ENCODE results near the gene OR2W3.

Gene OR2W3

DNA sequence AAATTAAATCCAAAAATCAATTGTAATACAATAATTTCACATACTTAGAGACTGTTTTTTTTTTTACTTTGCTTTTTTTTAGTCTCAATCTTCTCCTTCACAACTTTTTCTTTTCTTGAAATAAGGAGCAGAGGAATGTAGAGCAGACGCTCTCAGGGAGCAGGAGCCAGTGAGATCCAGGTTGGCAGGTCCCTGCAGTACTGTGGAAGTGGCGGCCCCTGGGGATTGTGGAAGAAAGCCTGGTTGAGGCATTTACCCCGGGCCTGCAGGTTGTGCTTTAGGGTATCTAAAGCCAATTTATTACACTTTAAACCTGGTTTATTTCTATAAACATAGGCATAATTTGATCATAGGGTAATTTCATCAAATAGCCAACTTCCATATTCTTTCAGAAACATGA, 28.6 kb downstream of the OR2W3 start:
- no peak for DNase-seq

DNA sequence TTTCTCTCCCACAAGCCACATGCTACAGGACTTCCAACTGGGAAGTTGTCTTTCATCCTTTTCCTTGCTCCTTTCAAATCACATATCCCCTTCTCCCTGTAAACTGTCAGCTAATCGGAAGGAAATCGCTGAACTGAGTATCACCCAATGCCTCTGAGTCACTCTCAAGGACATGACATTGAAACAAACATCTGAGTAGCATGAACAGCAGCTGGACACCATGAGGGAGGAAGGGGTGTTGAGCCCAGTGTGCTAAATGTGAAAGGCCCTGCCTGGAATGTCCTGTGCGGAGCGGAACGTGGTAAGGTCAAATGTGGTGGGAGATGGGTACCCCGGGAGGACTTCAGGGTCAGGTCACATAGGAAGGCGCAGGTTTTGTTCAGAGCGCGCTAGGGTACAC, 29.5 kb downstream of the OR2W3 start, which contains the start of gene OR2AJ1:
Gene OR2AJ1 (plus strand): TSS at position 22 of the 400 bp plus-strand sequence. CDS start 8,880 bp downstream, outside the sequence.
- no peak for DNase-seq

DNA sequence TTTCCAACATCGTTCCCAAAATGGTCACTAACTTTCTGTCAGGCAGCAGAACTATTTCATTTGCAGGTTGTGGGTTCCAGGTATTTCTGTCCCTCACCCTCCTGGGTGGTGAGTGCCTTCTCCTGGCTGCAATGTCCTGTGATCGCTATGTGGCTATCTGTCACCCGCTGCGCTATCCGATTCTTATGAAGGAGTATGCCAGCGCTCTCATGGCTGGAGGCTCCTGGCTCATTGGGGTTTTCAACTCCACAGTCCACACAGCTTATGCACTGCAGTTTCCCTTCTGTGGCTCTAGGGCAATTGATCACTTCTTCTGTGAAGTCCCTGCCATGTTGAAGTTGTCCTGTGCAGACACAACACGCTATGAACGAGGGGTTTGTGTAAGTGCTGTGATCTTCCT, 38.6 kb downstream of the OR2W3 start:
- DNase-seq: no peak

DNA sequence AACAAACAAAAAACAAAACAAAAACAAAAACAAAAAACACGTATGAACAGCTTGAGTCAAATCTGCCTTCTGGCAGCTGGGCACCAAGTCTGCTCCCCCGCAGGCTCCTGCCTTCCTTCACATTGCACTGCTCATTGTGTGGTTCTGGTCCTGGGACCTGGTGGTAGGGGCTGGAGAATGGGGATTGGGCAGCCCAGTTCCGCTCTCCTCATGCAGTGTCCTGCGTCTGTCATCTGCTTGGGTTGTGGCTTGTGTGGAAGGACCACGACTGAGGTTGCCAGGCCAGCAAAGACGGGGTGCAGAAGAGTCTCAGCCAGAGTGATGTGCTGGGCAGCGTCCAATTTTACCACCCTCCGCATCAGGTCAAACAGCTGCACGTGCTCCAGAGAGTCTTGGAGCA, 40.4 kb downstream of the OR2W3 start:
- DNase-seq: no peak

DNA sequence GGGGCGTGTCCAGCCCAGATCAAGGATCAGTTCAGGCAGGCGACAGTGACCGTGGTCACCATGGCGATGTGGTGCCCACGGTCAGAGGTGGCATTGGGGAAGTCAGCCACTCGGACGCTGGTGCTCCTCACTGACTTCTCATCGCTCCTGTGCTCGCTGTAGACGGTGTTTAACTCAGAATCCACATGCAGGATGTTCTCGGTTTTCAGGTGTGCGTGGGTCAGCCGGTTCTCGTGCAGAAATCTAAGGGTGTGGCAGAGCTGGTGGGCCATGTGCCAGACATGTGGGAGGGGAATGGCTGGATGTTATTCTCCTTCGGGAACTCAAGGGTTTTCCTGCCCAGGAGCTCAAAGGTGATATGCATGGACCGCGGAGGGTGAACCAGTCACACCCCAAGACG, 41.0 kb downstream of the OR2W3 start:
- DNase-seq: no peak

DNA sequence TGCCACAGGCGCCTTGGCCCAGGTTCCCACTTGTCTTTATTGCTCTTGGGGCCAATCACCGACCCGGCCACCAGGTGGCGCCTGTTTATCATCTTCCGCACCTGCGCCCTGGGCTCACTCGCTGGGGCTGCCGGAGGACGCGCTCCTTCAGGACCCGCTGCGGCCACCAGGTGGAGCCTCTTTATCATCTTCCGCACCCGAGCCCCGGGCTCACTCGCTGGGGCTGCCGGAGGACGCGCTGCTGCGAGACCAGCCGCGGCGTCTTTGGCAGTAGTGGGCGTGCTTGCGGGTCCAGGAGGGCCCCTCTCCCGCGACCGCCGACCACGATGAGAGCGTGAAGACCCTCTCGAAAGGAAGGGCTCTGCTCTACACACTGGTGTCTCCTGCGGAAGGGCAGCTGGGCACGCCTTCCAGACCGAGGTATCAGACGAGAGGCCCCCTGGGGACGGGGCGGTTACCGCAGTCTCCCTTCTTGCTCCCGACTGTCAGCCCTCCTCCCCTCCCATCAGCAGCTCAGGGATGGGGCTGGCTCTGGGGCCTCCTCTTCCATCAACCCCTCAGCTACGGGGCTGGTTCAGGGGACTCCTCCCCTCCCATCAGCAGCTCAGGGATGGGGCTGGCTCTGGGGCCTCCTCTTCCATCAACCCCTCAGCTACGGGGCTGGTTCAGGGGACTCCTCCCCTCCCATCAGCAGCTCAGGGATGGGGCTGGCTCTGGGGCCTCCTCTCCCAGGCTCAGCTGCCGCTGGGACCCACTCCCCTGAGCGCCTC, 41.8 kb downstream of the OR2W3 start:
- DNase-seq: peak; percentile 96

DNA sequence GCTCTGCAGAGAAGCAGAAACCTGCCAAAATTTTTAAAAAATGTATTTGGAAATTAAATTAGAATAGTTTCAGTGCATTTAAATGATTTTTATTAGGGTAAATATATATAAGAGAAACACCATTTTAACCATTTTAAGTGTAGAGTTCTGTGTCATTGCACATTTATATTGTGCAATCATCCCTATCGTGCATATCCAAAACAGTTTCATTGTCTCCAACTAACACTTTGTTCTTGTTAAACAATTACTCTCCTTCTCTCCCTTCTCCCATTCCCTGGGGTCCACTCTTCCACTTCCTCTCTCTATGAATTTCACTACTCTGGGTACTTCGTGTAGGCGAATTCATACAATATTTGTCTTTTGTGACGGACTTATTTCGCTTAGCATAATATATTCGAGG, 47.2 kb downstream of the OR2W3 start:
- no peak for DNase-seq

All from activated CD4-positive, alpha-beta T cell treated with anti-CD3 and anti-CD28 coated beads, Interleukin-2, amount 50 U/mL, for 16 hours (primary cell).